Measurements from ENCODE around the gene RSPO4. TPM values are rescaled to one million over a fixed set of nuclear protein-coding genes. Genes with fewer than 3 reads are reported as not detected.

The RSPO4 gene
- total and polyA plus RNA-seq, 2 of the 8 experiments (the other 6 are each of a cell fraction or from before 2014, with no cell fraction given): 3.4 to 6.4 TPM

DNA sequence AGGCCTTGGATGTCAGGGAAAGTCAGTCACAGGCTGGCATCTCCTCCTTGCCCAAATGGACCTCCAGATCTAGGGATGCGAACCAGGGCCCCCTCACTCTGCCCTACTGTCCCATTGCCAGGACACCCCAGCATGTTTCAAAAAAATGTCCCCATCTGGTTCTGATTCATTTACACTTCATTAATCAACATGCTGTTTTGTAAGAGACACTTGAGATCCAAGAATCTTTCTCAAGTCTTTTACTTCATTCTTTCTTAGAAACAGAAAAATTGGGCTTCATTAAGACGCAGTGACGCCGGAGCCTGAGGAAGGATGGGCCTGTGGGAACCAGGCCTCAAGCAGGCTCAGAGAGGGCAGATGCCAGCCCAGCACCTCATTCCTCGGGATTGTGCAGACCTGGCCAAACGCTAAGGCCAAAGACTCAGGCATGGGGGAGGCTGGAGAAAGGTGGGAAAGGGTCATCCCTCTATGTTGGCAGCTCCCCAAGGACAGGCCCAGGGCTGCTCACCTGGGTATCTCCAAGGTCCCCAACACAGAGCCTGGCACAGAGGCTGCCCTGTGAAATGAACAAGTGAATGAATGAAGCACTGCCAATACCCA, 3.8 kb downstream of the RSPO4 start (continued):
- no peak for TF ChIP-seq HDAC2 (IDR thresholded peaks at IDR 0.05; ENCODE audit: borderline replicate concordance in 1 of 2, low read depth in 2 of 2, low read length in 2 of 2)
- no peak for TF ChIP-seq CTBP2 (IDR thresholded peaks at IDR 0.05; ENCODE audit: borderline replicate concordance, insufficient read depth, insufficient read length, low read length)
- TF ChIP-seq RAD21 (IDR thresholded peaks at IDR 0.05 in 1 of 2, conservative IDR thresholded peaks at IDR 0.05 in 1 of 2; ENCODE audit: low read depth in 2 of 2, low read length in 2 of 2): no peak
- no peak for TF ChIP-seq SUZ12 (IDR thresholded peaks at IDR 0.05; ENCODE audit: low read length)
- TF ChIP-seq CHD2 (IDR thresholded peaks at IDR 0.05; ENCODE audit: low read length): no peak

Measured in H1 (cell line).